Measurements from ENCODE around the gene TPR. TPM values are rescaled to one million over a fixed set of nuclear protein-coding genes. Genes with fewer than 3 reads are reported as not detected.

Gene TPR
- total RNA-seq, 1 donor from 2014 or later: 82.7 TPM

DNA sequence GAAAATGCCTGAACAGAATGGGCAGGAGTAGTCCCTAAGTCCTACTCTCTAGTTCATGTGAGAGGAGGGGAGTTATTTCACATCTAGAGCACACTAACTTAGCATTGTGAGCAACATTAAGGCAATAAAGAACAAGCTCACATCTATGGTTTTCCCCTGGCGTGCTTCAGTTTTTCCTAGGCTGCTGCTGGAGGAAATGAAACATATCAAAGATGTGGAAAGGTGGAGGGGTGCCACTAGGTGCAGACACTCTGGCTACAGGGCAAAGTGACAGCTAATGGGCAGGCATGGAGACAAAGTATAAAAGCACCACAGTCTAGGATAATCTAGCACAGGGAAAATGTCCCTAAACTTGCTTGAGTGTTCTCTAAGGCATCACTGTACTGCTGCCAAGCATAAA lies 82.2 kb downstream of the TPR start:
- DNase-seq (ENCODE audit: low spot score in 2 of 2): no peak

DNA sequence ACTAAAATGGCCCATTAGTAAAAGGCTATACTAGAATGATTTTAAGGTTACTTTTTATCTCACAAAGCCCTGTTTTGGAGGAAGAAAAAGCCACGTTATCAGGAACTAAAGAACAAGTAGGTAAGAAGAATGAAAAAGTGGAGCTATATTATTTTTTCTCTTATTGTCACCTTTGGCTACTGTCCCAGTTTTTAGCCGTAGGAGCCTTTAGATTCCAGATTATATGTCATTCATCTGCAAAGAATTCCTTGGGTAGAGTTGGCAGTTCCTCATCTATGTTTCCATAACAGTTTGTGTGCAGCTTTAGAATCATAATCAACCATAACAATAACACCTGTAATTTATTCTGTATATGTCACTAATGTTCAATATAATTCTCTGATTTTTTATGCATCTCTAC lies 83.8 kb downstream of the TPR start:
- no peak for FAIRE-seq
- DNase-seq (ENCODE audit: low spot score in 2 of 2): no peak

More for the DNA sequence above, 82.2 kb downstream of the TPR start:
- no peak for FAIRE-seq

DNA sequence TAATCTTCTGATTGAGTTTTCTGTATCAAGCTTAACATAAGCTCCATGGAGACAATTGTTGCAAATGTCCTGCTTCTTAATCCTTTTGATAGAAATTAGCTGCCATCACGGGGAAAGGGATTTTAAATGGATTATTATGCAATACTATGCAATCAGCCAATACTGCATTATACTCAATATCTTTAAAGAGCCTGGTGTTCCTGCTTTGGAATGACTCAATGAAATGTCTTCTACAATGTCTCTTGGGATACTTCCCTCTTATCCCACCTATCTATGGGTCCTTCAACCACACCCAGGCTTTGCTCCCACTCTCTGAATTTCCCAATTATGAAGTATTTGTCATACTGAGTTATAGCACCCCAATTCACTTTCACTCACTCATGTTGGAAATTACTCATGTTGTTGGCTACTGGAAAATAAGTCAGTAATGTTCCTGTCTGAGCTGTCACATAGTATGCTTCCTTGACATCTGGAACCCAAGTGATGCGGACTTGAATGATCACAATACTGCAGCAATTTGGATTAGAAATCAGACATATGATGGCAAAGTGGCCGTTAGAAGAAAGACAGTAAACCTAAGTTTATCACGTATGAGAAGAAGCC lies 85.0 kb downstream of the TPR start:
- no peak for DNase-seq (ENCODE audit: low spot score in 2 of 2)
- FAIRE-seq: no peak

DNA sequence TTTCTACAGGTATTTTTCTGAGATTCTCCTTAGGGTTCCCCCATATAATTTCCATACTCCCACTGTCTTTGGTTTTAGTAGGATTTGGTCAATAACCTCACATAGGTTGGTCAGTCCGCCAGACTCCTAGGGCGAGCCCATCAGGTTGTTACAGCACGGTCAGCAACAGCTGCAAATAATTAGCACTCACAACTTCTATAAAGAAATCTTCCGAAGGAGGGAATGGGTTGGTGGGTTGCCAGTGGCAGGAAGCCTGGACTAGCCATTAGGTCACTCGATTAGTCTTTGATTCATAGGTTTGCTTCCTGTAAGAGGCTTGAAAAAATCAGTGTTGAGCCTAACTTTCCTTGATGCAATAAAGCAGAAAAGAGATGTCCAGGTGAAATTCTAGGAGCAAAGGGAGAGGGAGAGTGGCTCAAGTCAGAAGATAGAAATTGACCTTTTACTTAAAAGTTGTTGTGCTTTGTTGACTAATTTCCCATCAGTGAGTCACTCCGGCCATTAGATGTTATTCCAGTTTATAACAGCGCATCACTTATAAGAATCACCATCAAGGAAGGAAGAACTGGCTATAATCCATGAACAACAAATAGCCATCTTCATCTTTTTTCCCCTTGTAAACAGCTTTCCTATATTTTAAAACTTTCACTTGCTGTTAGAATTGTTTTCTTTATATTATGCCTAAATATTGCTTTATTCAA lies 88.3 kb downstream of the TPR start:
- DNase-seq (ENCODE audit: low spot score in 2 of 2) (no peak), FAIRE-seq (no peak)

DNA sequence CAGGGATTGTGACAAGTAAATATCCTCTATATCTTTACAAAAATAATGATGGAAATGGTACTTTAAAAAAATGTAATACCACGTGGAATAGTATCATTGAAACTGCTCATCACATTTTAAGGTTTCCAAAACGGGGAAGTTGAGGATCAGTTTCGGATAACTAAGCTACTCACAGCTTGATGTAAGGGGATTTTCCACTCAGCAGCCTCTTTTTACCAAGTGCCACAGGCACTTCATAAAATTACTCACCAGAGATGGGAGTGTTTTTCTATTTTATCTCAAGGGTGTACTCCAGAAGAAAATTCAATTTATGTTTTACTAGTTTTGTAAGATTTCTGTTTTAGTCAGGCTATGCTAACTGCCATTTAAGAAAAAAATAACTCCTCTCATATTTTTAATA lies 91.7 kb downstream of the TPR start:
- DNase-seq (ENCODE audit: low spot score in 2 of 2) (no peak), FAIRE-seq (no peak)

DNA sequence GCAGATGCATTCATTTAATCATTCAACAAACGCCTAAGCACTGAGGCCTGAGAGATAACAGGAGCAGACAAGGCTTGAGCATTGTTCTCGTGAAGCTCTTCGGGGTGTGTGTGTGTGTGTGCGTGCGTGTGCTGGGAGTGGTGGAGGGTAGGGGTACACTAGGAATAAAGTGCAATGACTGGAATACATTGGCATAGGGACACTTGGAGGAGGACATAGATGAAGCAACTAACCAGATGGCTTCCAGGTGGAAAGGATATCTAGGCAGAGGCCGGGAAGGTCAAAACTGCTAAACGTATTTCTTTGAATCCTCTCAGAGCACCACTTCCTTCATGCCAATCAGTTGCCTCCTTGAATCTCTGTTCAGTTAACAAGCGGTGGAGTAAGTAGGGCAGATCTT lies 92.6 kb downstream of the TPR start:
- DNase-seq (ENCODE audit: low spot score in 2 of 2): no peak

DNA sequence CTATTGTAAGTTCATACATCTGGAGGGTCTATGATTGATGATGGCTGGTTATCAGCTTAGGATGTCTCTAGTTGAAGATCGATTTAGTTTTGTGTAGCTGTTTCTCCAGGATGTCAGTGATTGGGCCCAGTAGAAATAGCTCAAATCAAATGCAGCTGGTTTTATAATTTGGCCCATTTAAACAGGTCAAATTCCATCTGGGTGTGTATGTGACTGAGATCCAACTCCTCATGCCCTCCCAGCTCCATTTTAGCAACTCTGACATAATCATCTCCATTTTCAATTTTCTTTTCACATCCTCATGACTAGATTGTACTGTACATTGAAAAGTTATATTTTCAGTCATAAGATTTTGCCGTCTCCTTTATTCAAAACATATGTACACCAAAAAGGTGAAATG lies 99.2 kb downstream of the TPR start:
- DNase-seq (ENCODE audit: low spot score in 2 of 2): no peak
- FAIRE-seq: no peak

More for the DNA sequence above, 92.6 kb downstream of the TPR start:
- FAIRE-seq: no peak

DNA sequence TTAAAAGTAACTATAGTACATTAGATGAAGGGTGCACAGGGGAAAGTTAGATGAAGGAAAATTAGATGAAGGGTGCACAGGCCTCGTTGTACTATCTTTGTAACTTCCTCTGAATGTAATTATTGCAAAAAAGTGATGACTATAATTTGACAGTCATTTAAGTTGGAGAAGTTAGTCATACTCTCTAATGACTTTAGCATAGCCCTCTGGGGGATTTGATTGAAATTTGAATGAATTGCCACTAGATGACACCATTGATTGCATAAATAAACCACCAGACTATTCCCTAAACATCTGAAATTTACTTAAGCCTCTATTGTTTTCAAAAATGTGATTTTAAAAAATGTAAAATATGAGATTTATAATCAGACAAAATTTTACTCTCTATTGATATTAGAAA lies 102.6 kb downstream of the TPR start:
- DNase-seq (ENCODE audit: low spot score in 2 of 2) (no peak), FAIRE-seq (no peak)

DNA sequence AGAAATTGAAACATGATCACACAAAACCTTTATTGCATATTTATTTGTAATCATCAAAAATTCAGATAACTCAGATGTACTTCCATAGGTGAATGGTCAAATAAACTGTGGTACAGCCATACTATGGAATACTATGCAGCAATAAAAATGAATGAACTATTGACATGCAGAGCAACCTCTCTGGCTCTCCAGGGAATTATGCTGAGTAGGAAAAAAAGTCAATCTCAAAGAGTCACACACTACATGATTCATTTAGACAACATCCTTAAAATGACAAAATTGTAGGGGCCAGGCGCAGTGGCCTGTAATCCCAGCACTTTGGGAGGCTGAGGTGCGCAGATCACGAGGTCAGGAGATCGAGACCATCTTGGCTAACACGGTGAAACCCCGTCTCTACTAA lies 104.0 kb downstream of the TPR start:
- FAIRE-seq (no peak), DNase-seq (ENCODE audit: low spot score in 2 of 2) (no peak)

Other genes with a start within 250 kb of the TPR start
- gene PRG4, start 79.0 kb downstream of the TPR start, total RNA-seq: under 0.01 TPM
- 64.4 TPM for gene ODR4, start 585 bp upstream of the TPR start, total RNA-seq
- gene PDC, start 85.9 kb upstream of the TPR start, total RNA-seq: not detected

Measured in frontal cortex (tissue), 4 donors.